Measurements from ENCODE around the gene ADAMTS16.

DNA sequence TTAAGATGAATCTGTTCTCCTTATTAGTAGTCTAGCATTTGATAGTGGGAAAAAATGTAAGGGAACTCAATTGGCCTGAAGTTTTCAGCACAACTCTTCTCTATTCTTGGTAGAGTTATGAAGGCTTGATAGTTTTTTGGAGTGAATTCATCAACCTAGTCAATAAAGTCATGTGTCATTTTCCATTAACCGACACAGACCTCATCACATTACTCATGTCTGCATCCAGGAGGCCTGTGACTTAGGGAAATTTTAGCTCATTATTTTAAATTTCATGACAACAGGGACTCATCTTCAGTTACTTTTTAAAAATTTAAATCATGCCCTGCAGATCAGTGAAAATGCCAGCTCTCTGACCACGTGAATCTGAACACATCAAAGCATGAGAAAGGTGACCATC is 63.3 kb downstream of the ADAMTS16 start:
- TF ChIP-seq, protein P1, sequence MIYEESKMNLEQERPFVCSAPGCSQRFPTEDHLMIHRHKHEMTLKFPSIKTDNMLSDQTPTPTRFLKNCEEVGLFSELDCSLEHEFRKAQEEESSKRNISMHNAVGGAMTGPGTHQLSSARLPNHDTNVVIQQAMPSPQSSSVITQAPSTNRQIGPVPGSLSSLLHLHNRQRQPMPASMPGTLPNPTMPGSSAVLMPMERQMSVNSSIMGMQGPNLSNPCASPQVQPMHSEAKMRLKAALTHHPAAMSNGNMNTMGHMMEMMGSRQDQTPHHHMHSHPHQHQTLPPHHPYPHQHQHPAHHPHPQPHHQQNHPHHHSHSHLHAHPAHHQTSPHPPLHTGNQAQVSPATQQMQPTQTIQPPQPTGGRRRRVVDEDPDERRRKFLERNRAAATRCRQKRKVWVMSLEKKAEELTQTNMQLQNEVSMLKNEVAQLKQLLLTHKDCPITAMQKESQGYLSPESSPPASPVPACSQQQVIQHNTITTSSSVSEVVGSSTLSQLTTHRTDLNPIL (CRISPR knock-in tag; IDR thresholded peaks at IDR 0.05; ENCODE audit: low read depth) = no peak
- TF ChIP-seq RARB (CRISPR knock-in tag; IDR thresholded peaks at IDR 0.05) = no peak
- no peak for TF ChIP-seq TOX (CRISPR knock-in tag; IDR thresholded peaks at IDR 0.05; ENCODE audit: borderline replicate concordance)
- TF ChIP-seq ISL1 (CRISPR knock-in tag; IDR thresholded peaks at IDR 0.05) = no peak
- no peak for TF ChIP-seq ZC3H10 (CRISPR knock-in tag; IDR thresholded peaks at IDR 0.05)
- TF ChIP-seq CSDC2 (CRISPR knock-in tag; IDR thresholded peaks at IDR 0.05) = no peak
- TF ChIP-seq, protein P2, sequence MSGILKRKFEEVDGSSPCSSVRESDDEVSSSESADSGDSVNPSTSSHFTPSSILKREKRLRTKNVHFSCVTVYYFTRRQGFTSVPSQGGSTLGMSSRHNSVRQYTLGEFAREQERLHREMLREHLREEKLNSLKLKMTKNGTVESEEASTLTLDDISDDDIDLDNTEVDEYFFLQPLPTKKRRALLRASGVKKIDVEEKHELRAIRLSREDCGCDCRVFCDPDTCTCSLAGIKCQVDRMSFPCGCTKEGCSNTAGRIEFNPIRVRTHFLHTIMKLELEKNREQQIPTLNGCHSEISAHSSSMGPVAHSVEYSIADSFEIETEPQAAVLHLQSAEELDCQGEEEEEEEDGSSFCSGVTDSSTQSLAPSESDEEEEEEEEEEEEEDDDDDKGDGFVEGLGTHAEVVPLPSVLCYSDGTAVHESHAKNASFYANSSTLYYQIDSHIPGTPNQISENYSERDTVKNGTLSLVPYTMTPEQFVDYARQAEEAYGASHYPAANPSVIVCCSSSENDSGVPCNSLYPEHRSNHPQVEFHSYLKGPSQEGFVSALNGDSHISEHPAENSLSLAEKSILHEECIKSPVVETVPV (CRISPR knock-in tag; IDR thresholded peaks at IDR 0.05) = no peak

Measured in SK-N-SH treated with all-trans-retinoic acid at 6 μM for 48 hours (cell line).